Karpas-422 (cell line): ENCODE results near the gene PANK2. TPM values are rescaled to one million over a fixed set of nuclear protein-coding genes. Genes with fewer than 3 reads are reported as not detected.
A peak's percentile ranks its signal among the peaks of the same experiment; 100 is the strongest.

Experiments
- DNase-seq: peaks from one replicate; pipeline ENCODE4 v3.0.0-alpha.2; 2015
- H2AFZ ChIP-seq: fragments of 200-600 bp; sonication (generic); 2 replicates; pipeline ENCODE4 v1.6.1; 2014; ENCODE audit warnings: antibody characterized with exemption, low read length, mixed read lengths
- H3K27ac ChIP-seq: fragments of 200-600 bp; sonication (generic); 2 replicates; pipeline ENCODE4 v1.5.1; 2014; ENCODE audit warnings: mild to moderate bottlenecking, low read length, moderate library complexity
- H3K27me3 ChIP-seq: fragments of 200-600 bp; sonication (generic); 2 replicates; pipeline ENCODE4 v1.6.1; 2014; ENCODE audit warnings: low read length, mixed read lengths
- H3K36me3 ChIP-seq: fragments of 200-600 bp; sonication (generic); 2 replicates; pipeline ENCODE4 v1.6.1; 2014; ENCODE audit warnings: low read length, mixed read lengths; ENCODE audit not compliant: insufficient read depth
- H3K4me1 ChIP-seq: fragments of 200-600 bp; sonication (generic); 2 replicates; pipeline ENCODE4 v1.6.1; 2014; ENCODE audit warnings: mild to moderate bottlenecking, low read length, mixed read lengths
- H3K4me2 ChIP-seq: fragments of 200-600 bp; sonication (generic); 2 replicates; pipeline ENCODE4 v1.6.1; 2014; ENCODE audit warnings: low read length, low read depth, mild to moderate bottlenecking; ENCODE audit not compliant: poor library complexity, severe bottlenecking
- H3K4me3 ChIP-seq: fragments of 200-600 bp; sonication (generic); 2 replicates; pipeline ENCODE4 v1.5.1; 2014; ENCODE audit warnings: mild to moderate bottlenecking, antibody characterized with exemption, low read length, mixed read lengths
- H3K79me2 ChIP-seq: fragments of 200-600 bp; sonication (generic); 2 replicates; pipeline ENCODE4 v1.6.1; 2014; ENCODE audit warnings: mild to moderate bottlenecking, low read length, mixed read lengths
- H3K9ac ChIP-seq: fragments of 200-600 bp; sonication (generic); 2 replicates; pipeline ENCODE4 v1.6.0; 2014; ENCODE audit warnings: low read length
- H3K9me2 ChIP-seq: fragments of 200-600 bp; sonication (generic), shearing (Covaris generic); replicated peaks from 2 replicates; pipeline ENCODE4 v1.6.0; 2014; ENCODE audit warnings: mild to moderate bottlenecking, low read length, moderate library complexity; ENCODE audit not compliant: insufficient read depth
- H3K9me3 ChIP-seq: fragments of 300-700, 200-600 bp; sonication (generic); 2 replicates; pipeline ENCODE4 v1.6.1; 2014; ENCODE audit warnings: low read length, mixed read lengths
- H4K20me1 ChIP-seq: fragments of 200-600 bp; sonication (generic); 2 replicates; pipeline ENCODE4 v1.6.1; 2014; ENCODE audit warnings: mild to moderate bottlenecking, antibody characterized with exemption, low read length, low read depth; ENCODE audit not compliant: insufficient read depth
- total RNA-seq: library from RNA; depleted of rRNA; stranded (reverse); fragments of >200 nt; shearing (Covaris generic); gene quantifications from 2 replicates; pipeline ENCODE4 v1.2.3, GENCODE V29; 2014; ENCODE audit warnings: low replicate concordance

PANK2 gene
- total RNA-seq, 1 experiment from 2014 or later = 19.2 TPM

DNA sequence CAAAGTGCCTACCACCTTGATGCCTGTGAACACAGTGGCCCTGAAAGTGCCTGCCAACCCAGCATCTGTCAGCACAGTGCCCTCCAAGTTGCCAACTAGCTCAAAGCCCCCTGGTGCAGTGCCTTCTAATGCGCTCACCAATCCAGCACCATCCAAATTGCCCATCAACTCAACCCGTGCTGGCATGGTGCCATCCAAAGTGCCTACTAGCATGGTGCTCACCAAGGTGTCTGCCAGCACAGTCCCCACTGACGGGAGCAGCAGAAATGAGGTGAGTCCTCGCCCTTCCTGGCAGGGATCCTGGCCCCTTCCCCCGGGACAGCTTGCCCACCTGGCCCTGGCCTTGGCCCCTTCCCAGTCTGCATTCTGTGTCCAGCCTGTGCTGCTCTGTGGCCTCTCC, 24.7 kb upstream of the PANK2 start:
- Histone ChIP-seq H3K9me2 (no peaks in the 10 kb centered on the region), H3K79me2 (no peaks in the 10 kb centered on the region), H3K9ac (no peak overlapping the region), H3K36me3 (peaks cover 21% of the 10 kb centered on the region), H3K4me2 (no peak overlapping the region), H3K4me1 (peaks cover 12% of the 10 kb centered on the region), H4K20me1 (no peaks in the 10 kb centered on the region; the same call in 1 of the 2 replicates), H3K4me3 (no peak overlapping the region), H3K27ac (no peak overlapping the region), H3K27me3 (no peaks in the 10 kb centered on the region), H3K9me3 (no peaks in the 10 kb centered on the region), H2AFZ (no peak overlapping the region)
- DNase-seq = no peak

DNA sequence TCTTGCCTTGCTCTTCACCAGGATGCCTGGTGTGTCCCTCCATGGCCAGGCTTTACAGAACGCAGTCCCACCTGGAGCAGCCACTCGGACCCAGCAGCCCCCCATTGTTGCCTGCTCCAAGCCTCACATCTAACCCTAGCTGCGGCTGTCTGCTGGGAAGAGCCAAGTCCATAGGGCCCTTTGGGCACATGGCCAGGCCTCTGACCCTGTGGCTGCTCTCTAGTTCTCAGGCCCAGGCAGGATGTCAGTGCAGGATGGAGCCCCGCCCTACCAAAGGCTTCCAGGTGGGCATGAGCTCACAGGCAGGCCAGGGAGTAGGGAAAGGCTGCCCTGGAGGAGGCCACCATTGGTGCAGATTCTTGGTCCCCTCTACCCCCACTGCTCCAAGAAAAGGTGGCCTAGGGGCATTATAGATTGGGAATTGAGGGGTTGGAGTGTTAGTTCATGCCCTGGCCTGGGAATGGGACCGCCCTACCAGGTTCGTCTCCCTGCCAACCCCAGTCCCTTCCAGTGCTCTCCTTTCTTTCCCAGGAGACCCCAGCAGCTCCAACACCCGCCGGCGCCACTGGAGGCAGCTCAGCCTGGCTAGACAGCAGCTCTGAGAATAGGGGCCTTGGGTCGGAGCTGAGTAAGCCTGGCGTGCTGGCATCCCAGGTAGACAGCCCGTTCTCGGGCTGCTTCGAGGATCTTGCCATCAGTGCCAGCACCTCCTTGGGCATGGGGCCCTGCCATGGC, 23.9 kb upstream of the PANK2 start:
- Histone ChIP-seq H3K9ac (no peak overlapping the region), H3K4me2 (no peak overlapping the region), H3K27ac (no peak overlapping the region), H2AFZ (no peak overlapping the region), H4K20me1 (no peaks in the 10 kb centered on the region; the same call in 1 of the 2 replicates), H3K79me2 (no peaks in the 10 kb centered on the region; the same call in 1 of the 2 replicates), H3K9me3 (no peaks in the 10 kb centered on the region), H3K27me3 (no peaks in the 10 kb centered on the region), H3K4me3 (no peak overlapping the region), H3K36me3 (peaks cover 21% of the 10 kb centered on the region), H3K9me2 (no peaks in the 10 kb centered on the region), H3K4me1 (peaks cover 12% of the 10 kb centered on the region)
- no peak for DNase-seq

DNA sequence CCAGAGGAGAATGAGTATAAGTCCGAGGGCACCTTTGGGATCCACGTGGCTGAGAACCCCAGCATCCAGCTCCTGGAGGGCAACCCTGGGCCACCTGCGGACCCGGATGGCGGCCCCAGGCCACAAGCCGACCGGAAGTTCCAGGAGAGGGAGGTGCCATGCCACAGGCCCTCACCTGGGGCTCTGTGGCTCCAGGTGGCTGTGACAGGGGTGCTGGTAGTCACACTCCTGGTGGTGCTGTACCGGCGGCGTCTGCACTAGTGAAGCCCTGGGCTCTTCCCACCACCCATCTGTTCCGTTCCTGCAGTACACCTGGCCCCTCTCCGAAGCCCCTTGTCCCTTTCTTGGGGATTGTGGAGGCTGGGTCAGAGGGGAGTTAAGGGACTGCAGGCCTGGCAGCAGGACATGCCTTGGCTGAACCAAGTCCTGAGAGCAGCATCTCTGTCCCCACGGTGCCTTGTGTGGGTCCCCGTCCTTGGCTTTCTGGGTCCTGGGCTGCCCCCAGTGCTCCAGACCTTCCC, 23.2 kb upstream of the PANK2 start:
- Histone ChIP-seq H3K4me2 (no peak overlapping the region), H4K20me1 (no peaks in the 10 kb centered on the region; the same call in 1 of the 2 replicates), H3K4me3 (no peak overlapping the region), H3K27ac (no peak overlapping the region), H2AFZ (no peak overlapping the region), H3K9me2 (no peaks in the 10 kb centered on the region), H3K27me3 (no peaks in the 10 kb centered on the region), H3K4me1 (peaks cover 13% of the 10 kb centered on the region), H3K36me3 (peaks cover 21% of the 10 kb centered on the region), H3K79me2 (no peaks in the 10 kb centered on the region; the same call in 1 of the 2 replicates), H3K9ac (no peak overlapping the region), H3K9me3 (no peaks in the 10 kb centered on the region)
- DNase-seq = no peak

DNA sequence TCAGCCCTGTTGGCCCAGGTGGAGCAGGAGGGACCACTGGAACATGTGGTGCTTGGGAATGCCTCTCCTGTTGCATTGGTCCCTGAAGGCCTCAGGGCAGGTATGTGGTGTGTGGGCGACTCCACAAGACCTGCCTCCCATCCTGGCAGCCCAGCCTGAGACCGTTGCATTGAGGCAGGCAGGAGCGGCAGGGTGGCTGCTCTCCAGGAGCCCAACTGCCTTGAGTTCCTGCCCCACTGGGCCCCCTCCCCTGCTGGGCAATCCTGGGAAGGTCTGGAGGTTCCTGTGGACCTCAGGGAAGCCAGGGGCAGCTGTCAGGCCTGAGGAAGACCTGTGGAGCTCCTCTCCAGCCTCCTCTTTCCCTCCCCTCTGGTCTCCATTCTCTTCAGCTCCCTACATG, 22.7 kb upstream of the PANK2 start:
- Histone ChIP-seq H4K20me1 (no peaks in the 10 kb centered on the region; the same call in 1 of the 2 replicates), H3K9me2 (no peaks in the 10 kb centered on the region), H3K79me2 (peaks cover 5% of the 10 kb centered on the region; the same call in 1 of the 2 replicates), H3K9me3 (no peaks in the 10 kb centered on the region), H3K4me2 (no peak overlapping the region), H3K27ac (no peak overlapping the region), H3K36me3 (peaks cover 21% of the 10 kb centered on the region), H3K9ac (no peak overlapping the region), H3K27me3 (no peaks in the 10 kb centered on the region), H2AFZ (no peak overlapping the region), H3K4me1 (peaks cover 18% of the 10 kb centered on the region), H3K4me3 (no peak overlapping the region)
- no peak for DNase-seq

DNA sequence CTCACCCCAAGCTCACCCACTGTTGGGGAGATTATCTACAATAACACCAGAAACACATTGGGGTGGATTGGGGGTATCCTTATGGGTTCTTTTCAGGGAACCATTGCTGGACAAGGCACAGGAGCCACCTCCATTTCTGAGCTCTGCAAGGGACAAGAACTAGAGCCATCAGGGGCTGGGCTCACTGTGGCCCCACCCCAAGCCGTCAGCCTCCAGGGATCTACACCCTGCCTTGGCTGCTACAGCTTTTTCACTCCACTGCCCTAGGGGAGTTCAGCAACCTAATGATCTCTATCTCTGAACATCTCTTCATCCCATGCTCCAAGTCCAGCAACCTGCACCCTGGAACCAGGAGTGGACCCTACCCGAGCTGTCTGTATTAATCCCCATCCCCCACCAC, 21.4 kb upstream of the PANK2 start:
- Histone ChIP-seq H3K79me2 (peaks cover 8% of the 10 kb centered on the region; the same call in 1 of the 2 replicates), H3K9me3 (no peaks in the 10 kb centered on the region), H3K36me3 (peaks cover 12% of the 10 kb centered on the region; the same call in 1 of the 2 replicates), H2AFZ (no peak overlapping the region), H3K4me3 (no peak overlapping the region), H3K27ac (no peak overlapping the region), H4K20me1 (no peaks in the 10 kb centered on the region; the same call in 1 of the 2 replicates), H3K4me2 (no peak overlapping the region), H3K4me1 (peaks cover 29% of the 10 kb centered on the region), H3K9ac (no peak overlapping the region), H3K27me3 (no peaks in the 10 kb centered on the region), H3K9me2 (no peaks in the 10 kb centered on the region)
- no peak for DNase-seq

DNA sequence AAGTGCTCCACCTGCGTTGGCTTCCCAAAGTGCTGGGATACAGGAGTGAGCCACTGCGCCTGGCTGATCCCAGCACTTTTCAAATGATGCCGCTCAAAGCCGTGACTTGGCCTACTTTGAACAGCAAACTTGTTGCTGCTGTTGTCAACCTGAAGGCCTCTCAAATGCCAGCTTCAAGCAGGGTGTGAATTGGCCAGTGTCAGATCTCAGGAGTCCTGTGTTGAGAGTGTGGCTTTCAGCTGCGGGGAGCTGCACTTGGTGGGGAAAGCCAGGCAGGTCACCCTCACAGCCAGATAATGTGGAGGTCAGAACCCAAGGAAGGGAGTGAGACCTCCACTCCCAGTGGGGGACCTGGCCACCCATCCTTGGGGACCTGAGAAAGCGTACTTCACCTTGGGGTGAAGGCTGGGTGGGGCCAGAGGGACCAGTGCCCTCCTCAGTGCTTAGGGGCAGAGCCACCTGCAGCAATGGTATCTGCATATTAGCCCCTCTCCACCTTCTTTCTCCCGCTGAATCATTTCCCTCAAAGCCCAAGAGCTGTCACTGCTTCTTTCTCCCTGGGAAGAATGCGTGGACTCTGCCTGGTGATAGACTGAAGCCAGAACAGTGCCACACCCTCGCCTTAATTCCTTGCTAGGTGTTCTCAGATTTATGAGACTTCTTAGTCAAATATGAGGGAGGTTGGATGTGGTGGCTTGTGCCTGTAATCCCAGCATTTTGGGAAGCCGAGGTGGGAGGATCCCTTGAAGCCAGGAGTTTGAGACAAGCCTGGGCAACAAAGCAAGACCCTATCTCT, 19.1 kb upstream of the PANK2 start:
- no peak overlapping the region for H3K4me3 ChIP-seq
- H3K79me2 ChIP-seq = peaks cover 18% of the 10 kb centered on the region; the same call in 1 of the 2 replicates
- H3K27ac ChIP-seq = no peak overlapping the region
- no peaks in the 10 kb centered on the region for H3K27me3 ChIP-seq
- H3K36me3 ChIP-seq = peaks cover 19% of the 10 kb centered on the region
- no peaks in the 10 kb centered on the region for H3K9me3 ChIP-seq
- H3K4me2 ChIP-seq = no peak overlapping the region
- H3K9ac ChIP-seq = no peak overlapping the region
- no peaks in the 10 kb centered on the region for H3K9me2 ChIP-seq
- no peak overlapping the region for H2AFZ ChIP-seq
- H3K4me1 ChIP-seq = peaks cover 25% of the 10 kb centered on the region
- no peaks in the 10 kb centered on the region for H4K20me1 ChIP-seq
- DNase-seq = no peak

DNA sequence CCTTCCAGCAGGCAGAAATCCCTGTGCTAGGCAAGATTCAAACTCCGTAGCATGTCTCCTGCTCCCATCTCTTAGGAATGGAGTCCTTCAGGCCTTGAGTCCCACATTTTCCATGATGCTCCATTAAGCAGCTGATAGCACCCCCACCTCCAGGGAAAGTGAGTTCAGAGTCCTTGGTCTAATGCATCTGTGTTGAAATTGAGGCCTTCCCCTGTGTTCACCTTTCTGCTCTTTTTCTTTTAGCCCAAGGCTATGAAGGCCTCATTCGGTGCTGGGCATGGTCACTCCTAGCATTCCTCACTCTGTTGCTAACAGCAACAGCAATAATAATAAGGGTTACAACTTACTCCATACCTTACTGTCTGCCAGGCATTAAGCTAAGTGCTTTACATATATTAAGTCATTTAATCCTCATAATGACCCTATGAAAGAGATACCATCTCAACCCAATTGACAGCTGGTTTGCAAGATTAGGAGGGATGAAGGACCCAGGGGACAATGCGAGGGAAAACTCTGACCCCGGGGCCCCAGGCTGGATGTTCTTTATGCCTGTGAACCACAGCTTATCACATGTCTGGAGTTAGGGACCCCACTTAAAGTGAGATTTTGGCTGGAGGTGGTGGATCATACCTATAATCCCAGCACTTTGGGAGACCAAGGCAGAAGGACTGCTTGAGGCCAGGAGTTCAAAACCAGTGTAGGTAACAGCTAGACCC, 17.5 kb upstream of the PANK2 start:
- no peaks in the 10 kb centered on the region for H3K27me3 ChIP-seq
- H4K20me1 ChIP-seq = no peaks in the 10 kb centered on the region
- H3K79me2 ChIP-seq = peaks cover 18% of the 10 kb centered on the region; the same call in 1 of the 2 replicates
- H3K4me3 ChIP-seq = no peak overlapping the region
- H3K4me1 ChIP-seq = peaks cover 25% of the 10 kb centered on the region
- no peaks in the 10 kb centered on the region for H3K9me3 ChIP-seq
- H3K4me2 ChIP-seq = peak overlapping the region; percentile 24
- DNase-seq = no peak
- H3K9me2 ChIP-seq = no peaks in the 10 kb centered on the region
- peaks cover 19% of the 10 kb centered on the region for H3K36me3 ChIP-seq
- H3K9ac ChIP-seq = no peak overlapping the region
- no peak overlapping the region for H2AFZ ChIP-seq
- H3K27ac ChIP-seq = 0 out of 2 replicates have a peak overlapping the region, but pooled peaks have one; percentile 1
